Adrenal gland (tissue), 12 donors: ENCODE results near the gene CADPS. TPM values are rescaled to one million over a fixed set of nuclear protein-coding genes. Genes with fewer than 3 reads are reported as not detected.

ENCODE experiments used
- DNase-seq, 7 donors: peaks; one replicate each; pipeline ENCODE4 v3.0.0-alpha.2; 2019 to 2020
- H3K27ac ChIP-seq, 5 donors: fragments of 200-600 bp; sonication (generic) in 4 of 5; 1 replicate in 3 of 5; 2 replicates in 2 of 5; pipeline versions ENCODE4 v1.5.1 to v1.8.0; 2016 to 2020; ENCODE audit warnings: mild to moderate bottlenecking in 1 of 5
- H3K27me3 ChIP-seq: fragments of 200-600 bp; 2 replicates; pipeline ENCODE4 v1.8.0; 2021
- H3K36me3 ChIP-seq, 2 donors: fragments of 200-600 bp; replicated peaks in 1 of 2; 1 replicate in 1 of 2; 2 replicates in 1 of 2; pipeline versions ENCODE4 v1.5.1 to v1.8.0; 2018 to 2022
- H3K4me1 ChIP-seq, 2 donors: fragments of 200-600 bp; replicated peaks in 1 of 2; 1 replicate in 1 of 2; 2 replicates in 1 of 2; pipeline versions ENCODE4 v1.5.1 to v1.8.0; 2018 to 2021
- H3K4me3 ChIP-seq, 4 donors: fragments of 200-600 bp; sonication (generic) in 3 of 4; one replicate each; pipeline ENCODE4 v1.5.1; 2016 to 2018
- H3K9me3 ChIP-seq, 3 donors: fragments of 200-600 bp; sonication (generic) in 1 of 3; replicated peaks in 1 of 3; 1 replicate in 2 of 3; 2 replicates in 1 of 3; pipeline versions ENCODE4 v1.5.1 to v1.8.0; 2016 to 2021
- CTCF ChIP-seq, 6 experiments: fragments of 450-650 bp in 4 of 6; fragments of 200-600 bp in 2 of 6; sonication (generic) in 1 of 6; IDR thresholded peaks; 1 replicate in 5 of 6; 2 replicates in 1 of 6; pipeline versions ENCODE4 v1.5.1 to v1.8.0; 2016 to 2021; ENCODE audit warnings: antibody characterized with exemption in 6 of 6, mild to moderate bottlenecking in 2 of 6, moderate library complexity in 1 of 6
- POLR2A ChIP-seq, 2 donors: fragments of 450-650 bp; IDR thresholded peaks; one replicate each; pipeline ENCODE4 v1.6.1; 2017; ENCODE audit warnings: antibody characterized with exemption in 2 of 2, mild to moderate bottlenecking in 2 of 2, moderate library complexity in 1 of 2
- WGBS, 4 donors: extraction: QIAGEN DNeasy Blood & Tissue Kit in 2 of 4; methylation state at CpG; one replicate each; pipeline versions ENCODE4 v1.1.5 to v1.1.7; 2013 to 2017; 5-methylcytosine and 5-hydroxymethylcytosine counted together
- intact Hi-C, 2 donors: fragments of 100-400 bp; cut with DNase I; formaldehyde crosslinking; loops; one replicate each; pipeline versions ENCODE4 v1.14.1 to v1.15.0; 2022 to 2023
- polyA plus RNA-seq, 3 donors: library from polyadenylated mRNA; stranded (reverse); fragments of 200-250 nt in 2 of 3; fragments of 350-450 nt in 1 of 3; fragmentation: Illumina TruSeq in 1 of 3; extraction: RNeasy Lipid Tissue Mini Kit (QIAGEN cat#74804) in 1 of 3; gene quantifications; one replicate each; pipeline ENCODE4 v1.2.3, GENCODE V29; 2013 to 2014
- total RNA-seq, 9 donors: library from RNA; depleted of rRNA in 4 of 9; stranded (reverse); fragments of >200 nt in 4 of 9; fragments of 120-200 nt in 1 of 9; fragmentation: NEBNext Ultra II Directional in 1 of 9; extraction: Animal tissue kit (Norgen Biotek cat#: 25700) in 1 of 9; gene quantifications; one replicate each; pipeline versions ENCODE4 v1.1.0 to v1.2.4, GENCODE V29; 2013 to 2023
- donor health status: healthy with polysubstance abuse.
- donor health status: Bipolar disorder and iron deficiency.
- donor health status: DM: yes; HTN: yes; CAD: no.
- donor health status: DM: no; HTN: no; CAD: no.
- donor health status: DM: no; HTN: no; CAD: no.
- donor health status: DM: yes; HTN: yes; CAD: no.

CADPS gene
- total and polyA plus RNA-seq, 12 donors: 0.24 to 36.5 (median 11.2) TPM; not detected in 2

- no peak for DNase-seq
- Histone ChIP-seq H3K4me3 (no peak overlapping the region), H3K36me3 (no peaks in the 10 kb centered on the region), H3K27me3 (peaks cover 77% of the 10 kb centered on the region), H3K27ac (no peak overlapping the region), H3K9me3 (no peaks in the 10 kb centered on the region), H3K4me1 (peaks cover 0 to 13% of the 10 kb centered on the region in 2 donors)
- no peak for TF ChIP-seq CTCF (IDR thresholded peaks at IDR 0.05)
- TF ChIP-seq POLR2A (IDR thresholded peaks at IDR 0.05): no peak
- WGBS, 4 donors: 3 to 5% (median 3%) methylated on average over 24 to 25 of the region's 25 CpGs
- intact Hi-C loops: no loop called here
These were observed 507.4 kb downstream of the CADPS start for GRCh38 chr3:62367763-62368195.

GRCh38 chr3:62366126-62366484, 509.1 kb downstream of the CADPS start:
- H3K9me3 ChIP-seq: no peaks in the 10 kb centered on the region
- 12 to 22% (median 18%) methylated on average over 4 of the region's 4 CpGs for WGBS, 4 donors
- peaks cover 60% of the 10 kb centered on the region for H3K27me3 ChIP-seq
- H3K36me3 ChIP-seq: no peaks in the 10 kb centered on the region
- no peak overlapping the region for H3K4me3 ChIP-seq
- H3K27ac ChIP-seq: no peak overlapping the region
- no peak for DNase-seq
- intact Hi-C loops: no loop called here
- H3K4me1 ChIP-seq: peaks cover 0 to 13% of the 10 kb centered on the region in 2 donors
- no peak for TF ChIP-seq POLR2A (IDR thresholded peaks at IDR 0.05)
- no peak for TF ChIP-seq CTCF (IDR thresholded peaks at IDR 0.05)

GRCh38 chr3:62365391-62366125, 509.7 kb downstream of the CADPS start:
- no peak overlapping the region for H3K4me3 ChIP-seq
- WGBS, 4 donors: 11 to 20% (median 15%) methylated on average over 16 of the region's 16 CpGs
- H3K27me3 ChIP-seq: peaks cover 55% of the 10 kb centered on the region
- H3K4me1 ChIP-seq: peaks cover 0 to 13% of the 10 kb centered on the region in 2 donors
- no peak for DNase-seq
- no peak overlapping the region for H3K27ac ChIP-seq
- intact Hi-C loops: no loop called here
- H3K9me3 ChIP-seq: no peaks in the 10 kb centered on the region
- no peaks in the 10 kb centered on the region for H3K36me3 ChIP-seq
- TF ChIP-seq POLR2A (IDR thresholded peaks at IDR 0.05) (no peak), CTCF (IDR thresholded peaks at IDR 0.05) (no peak)

- no peak for DNase-seq
- no peak overlapping the region for H3K27ac ChIP-seq
- H3K4me1 ChIP-seq: peaks cover 0 to 11% of the 10 kb centered on the region in 2 donors
- H3K36me3 ChIP-seq: no peaks in the 10 kb centered on the region
- H3K27me3 ChIP-seq: peaks cover 41% of the 10 kb centered on the region
- intact Hi-C loops: no loop called here
- H3K9me3 ChIP-seq: no peaks in the 10 kb centered on the region
- no peak overlapping the region for H3K4me3 ChIP-seq
- TF ChIP-seq POLR2A (IDR thresholded peaks at IDR 0.05): no peak
- TF ChIP-seq CTCF (IDR thresholded peaks at IDR 0.05): no peak
These were observed 511.0 kb downstream of the CADPS start for GRCh38 chr3:62364191-62364590.
